Urinary bladder (tissue), 4 donors: Measurements from ENCODE around the gene BCL2. TPM values are rescaled to one million over a fixed set of nuclear protein-coding genes. Genes with fewer than 3 reads are reported as not detected.

Source experiments
- DNase-seq: peaks from one replicate; pipeline ENCODE4 v3.0.0-alpha.2; 2015; ENCODE audit errors: extremely low spot score
- H3K27ac ChIP-seq: one replicate; pipeline ENCODE4 v1.5.1; 2013; ENCODE audit warnings: low read depth, mild to moderate bottlenecking, moderate library complexity
- H3K36me3 ChIP-seq: one replicate; pipeline ENCODE4 v1.6.1; 2013; ENCODE audit warnings: mild to moderate bottlenecking, moderate library complexity; ENCODE audit not compliant: insufficient read depth
- H3K4me1 ChIP-seq: one replicate; pipeline ENCODE4 v1.6.1; 2013; ENCODE audit warnings: mild to moderate bottlenecking, moderate library complexity; ENCODE audit not compliant: insufficient read depth
- H3K4me3 ChIP-seq: one replicate; pipeline ENCODE4 v1.5.1; 2013; ENCODE audit warnings: low read depth, low read length
- WGBS: extraction: QIAGEN DNeasy Blood & Tissue Kit; methylation state at CpG from one replicate; pipeline ENCODE4 v1.1.7; 2013; 5-methylcytosine and 5-hydroxymethylcytosine counted together
- polyA plus RNA-seq: library from polyadenylated mRNA; stranded (reverse); fragments of 200-250 nt; gene quantifications from one replicate; pipeline ENCODE4 v1.2.3, GENCODE V29; 2013
- total RNA-seq: library from RNA; depleted of rRNA; stranded (reverse); fragments of >200 nt; gene quantifications from one replicate; pipeline ENCODE4 v1.2.3, GENCODE V29; 2014
- donor health status: healthy with polysubstance abuse.
- donor health status: healthy.

Gene BCL2
- total and polyA plus RNA-seq, 2 donors: 6.3 to 53.9 TPM

DNA sequence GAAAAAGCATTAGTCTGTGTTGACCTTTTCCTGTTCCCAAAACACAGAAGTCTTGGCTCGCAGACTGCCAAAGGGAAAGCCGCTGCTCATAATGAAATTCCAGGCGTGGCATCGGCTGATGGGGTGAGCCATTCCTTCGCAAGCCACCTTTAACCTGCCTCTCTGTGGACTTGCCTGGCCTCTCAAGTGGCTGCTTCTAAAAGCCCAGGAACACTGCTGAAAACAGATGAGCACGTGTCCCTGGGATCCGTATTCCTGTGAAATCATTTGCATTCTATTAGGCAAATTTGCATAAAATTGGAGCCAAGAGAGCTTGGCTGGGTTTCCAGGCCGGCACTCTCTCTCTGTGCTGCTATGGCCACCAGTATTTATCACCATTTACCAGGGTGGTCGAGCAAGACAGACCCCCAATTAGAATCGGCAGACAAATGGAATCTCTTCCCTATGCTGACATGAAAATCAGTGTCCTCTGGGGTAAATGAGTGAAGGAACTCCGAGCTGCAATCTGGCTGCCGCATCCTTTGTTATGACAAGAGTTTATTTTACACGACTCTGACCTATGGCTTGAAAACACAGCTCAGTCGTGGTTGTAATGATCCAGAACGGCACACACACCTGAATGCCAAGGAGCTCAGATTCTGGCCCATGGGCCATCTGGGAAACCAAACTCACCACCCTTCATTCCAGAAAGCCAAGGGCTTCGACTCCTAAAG, 21.7 kb downstream of the BCL2 start:
- no peak overlapping the region for H3K4me3 ChIP-seq
- 69% methylated on average over 16 of the region's 16 CpGs for WGBS
- no peak for DNase-seq
- H3K27ac ChIP-seq: no peak overlapping the region
- peaks cover 1% of the 10 kb centered on the region for H3K4me1 ChIP-seq
- no peaks in the 10 kb centered on the region for H3K36me3 ChIP-seq

DNA sequence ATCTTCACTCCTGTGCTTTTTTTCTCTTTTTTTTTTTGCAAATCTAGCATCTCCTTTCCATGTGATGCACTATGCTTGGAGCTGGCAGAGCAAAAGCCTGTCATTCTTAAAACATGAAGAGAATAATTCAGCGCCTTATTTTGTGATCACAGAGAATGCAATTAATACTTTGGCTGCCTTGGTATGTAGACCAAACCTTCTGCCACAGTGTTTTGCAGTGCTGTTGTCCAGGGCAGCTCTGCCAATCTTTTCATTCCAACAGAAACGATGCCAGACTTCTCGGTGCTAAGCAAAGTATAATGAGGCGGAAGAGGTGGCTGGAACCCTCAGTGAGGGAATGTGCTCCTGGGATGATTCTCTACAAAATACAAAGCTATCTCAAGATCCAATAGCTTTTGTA, 25.6 kb downstream of the BCL2 start:
- 71% methylated on average over 4 of the region's 4 CpGs for WGBS
- H3K4me3 ChIP-seq: no peak overlapping the region
- H3K36me3 ChIP-seq: no peaks in the 10 kb centered on the region
- H3K27ac ChIP-seq: no peak overlapping the region
- peaks cover 1% of the 10 kb centered on the region for H3K4me1 ChIP-seq
- DNase-seq: no peak

DNA sequence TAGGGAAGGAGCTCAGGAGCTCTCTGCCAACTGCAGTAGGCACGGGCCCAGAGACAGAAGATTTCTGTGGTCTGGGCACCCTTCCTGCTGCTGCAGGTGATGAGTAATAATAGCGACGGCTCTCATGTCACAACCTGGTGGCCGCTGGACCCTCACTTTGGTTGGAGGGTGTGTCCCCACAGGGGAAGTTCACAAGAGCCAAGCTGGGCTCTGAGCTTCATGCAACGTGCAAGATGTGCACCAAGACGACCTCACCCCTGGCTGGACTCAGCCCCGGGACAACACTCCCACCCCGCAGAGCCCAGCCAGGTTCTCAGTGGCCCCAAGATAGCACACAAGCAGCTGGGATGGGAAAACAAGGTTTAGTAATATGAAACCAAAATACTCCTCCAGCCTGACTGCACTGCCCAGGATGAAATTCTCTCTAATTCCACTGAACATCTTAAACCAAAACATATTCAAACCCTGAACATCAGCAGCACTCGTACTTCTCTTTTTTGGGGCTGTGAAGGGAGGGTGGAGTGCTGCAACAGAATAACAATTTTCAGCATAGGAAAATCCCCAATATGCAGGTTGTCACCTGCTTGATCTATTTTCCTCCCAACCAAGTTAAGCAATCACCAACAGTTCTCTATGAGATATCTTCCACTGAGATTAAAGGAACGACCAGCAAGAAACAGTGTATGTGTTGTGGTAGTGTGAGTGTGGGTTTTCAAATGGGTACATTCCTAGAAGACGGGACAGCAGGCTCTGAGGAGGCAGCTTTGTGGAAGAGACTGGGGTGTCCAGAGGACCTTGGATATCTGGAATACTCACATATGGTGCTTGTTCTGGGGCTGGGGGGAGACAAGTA, 26.5 kb downstream of the BCL2 start:
- no peak for DNase-seq
- no peaks in the 10 kb centered on the region for H3K4me1 ChIP-seq
- no peak overlapping the region for H3K27ac ChIP-seq
- WGBS: 63% methylated on average over 11 of the region's 11 CpGs
- no peaks in the 10 kb centered on the region for H3K36me3 ChIP-seq
- H3K4me3 ChIP-seq: no peak overlapping the region

DNA sequence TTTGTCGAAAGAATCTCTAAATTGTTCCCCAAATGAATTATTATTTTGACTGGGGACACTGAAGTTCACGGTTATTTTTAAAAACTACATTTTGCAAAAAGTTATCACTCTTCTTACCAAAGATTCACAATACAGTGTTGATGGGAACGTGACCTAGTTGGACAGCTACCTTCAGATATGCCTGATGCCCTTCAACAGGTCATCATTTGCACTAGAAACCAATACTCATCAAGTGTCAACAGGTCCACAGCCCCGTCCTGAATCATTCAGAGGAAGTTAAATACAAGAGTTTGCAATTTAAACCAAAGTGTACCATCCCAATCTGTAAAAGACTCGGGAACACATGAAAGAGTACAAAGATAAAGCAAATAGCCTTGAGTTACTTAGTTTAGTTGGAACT, 28.3 kb downstream of the BCL2 start:
- H3K27ac ChIP-seq: no peak overlapping the region

GRCh38 chr18:63290821-63291200, 28.8 kb downstream of the BCL2 start:
- 87% methylated on average over 7 of the region's 7 CpGs for WGBS
- Histone ChIP-seq H3K36me3 (no peaks in the 10 kb centered on the region), H3K27ac (no peak overlapping the region), H3K4me3 (no peak overlapping the region), H3K4me1 (no peaks in the 10 kb centered on the region)
- no peak for DNase-seq

More for the DNA sequence above, 28.3 kb downstream of the BCL2 start:
- no peak overlapping the region for H3K4me3 ChIP-seq
- no peaks in the 10 kb centered on the region for H3K4me1 ChIP-seq
- DNase-seq: no peak
- H3K36me3 ChIP-seq: no peaks in the 10 kb centered on the region
- 92% methylated on average over 5 of the region's 5 CpGs for WGBS

GRCh38 chr18:63290166-63290820, 29.3 kb downstream of the BCL2 start:
- WGBS: 75% methylated on average over 6 of the region's 6 CpGs

GRCh38 chr18:63288311-63288710, 31.3 kb downstream of the BCL2 start:
- H3K36me3 ChIP-seq: no peaks in the 10 kb centered on the region
- WGBS: 53% methylated on average over 2 of the region's 2 CpGs
- no peak for DNase-seq
- no peak overlapping the region for H3K4me3 ChIP-seq
- no peaks in the 10 kb centered on the region for H3K4me1 ChIP-seq
- H3K27ac ChIP-seq: no peak overlapping the region

More at GRCh38 chr18:63290166-63290820, 29.3 kb downstream of the BCL2 start:
- H3K36me3 ChIP-seq: no peaks in the 10 kb centered on the region
- no peaks in the 10 kb centered on the region for H3K4me1 ChIP-seq
- no peak overlapping the region for H3K4me3 ChIP-seq
- no peak overlapping the region for H3K27ac ChIP-seq
- DNase-seq: no peak

GRCh38 chr18:63287691-63288220, 31.8 kb downstream of the BCL2 start:
- no peak for DNase-seq

DNA sequence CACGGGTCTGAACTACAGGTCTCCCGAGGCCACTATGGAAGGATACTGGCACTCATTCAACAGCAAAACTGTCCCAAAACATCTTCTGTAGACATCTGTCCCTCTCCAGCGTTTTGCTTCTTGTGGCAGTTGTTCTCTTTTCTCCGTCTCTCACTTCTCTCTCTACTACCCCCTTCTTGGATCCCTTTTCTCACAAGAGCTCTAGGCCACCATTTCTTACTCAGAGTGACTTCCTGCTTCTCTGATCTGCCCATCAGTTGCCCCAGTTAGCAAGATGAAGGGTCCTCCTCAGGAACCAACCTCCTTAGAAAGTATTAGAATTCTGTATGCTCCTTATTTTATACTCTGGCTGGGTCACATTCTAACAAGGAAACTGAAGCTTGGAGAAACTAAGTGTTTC, 32.6 kb downstream of the BCL2 start:
- H3K27ac ChIP-seq: no peak overlapping the region

More at GRCh38 chr18:63287691-63288220, 31.8 kb downstream of the BCL2 start:
- no peaks in the 10 kb centered on the region for H3K4me1 ChIP-seq
- 81% methylated on average over 1 of the region's 1 CpG for WGBS
- no peak overlapping the region for H3K4me3 ChIP-seq
- no peak overlapping the region for H3K27ac ChIP-seq
- no peaks in the 10 kb centered on the region for H3K36me3 ChIP-seq

DNA sequence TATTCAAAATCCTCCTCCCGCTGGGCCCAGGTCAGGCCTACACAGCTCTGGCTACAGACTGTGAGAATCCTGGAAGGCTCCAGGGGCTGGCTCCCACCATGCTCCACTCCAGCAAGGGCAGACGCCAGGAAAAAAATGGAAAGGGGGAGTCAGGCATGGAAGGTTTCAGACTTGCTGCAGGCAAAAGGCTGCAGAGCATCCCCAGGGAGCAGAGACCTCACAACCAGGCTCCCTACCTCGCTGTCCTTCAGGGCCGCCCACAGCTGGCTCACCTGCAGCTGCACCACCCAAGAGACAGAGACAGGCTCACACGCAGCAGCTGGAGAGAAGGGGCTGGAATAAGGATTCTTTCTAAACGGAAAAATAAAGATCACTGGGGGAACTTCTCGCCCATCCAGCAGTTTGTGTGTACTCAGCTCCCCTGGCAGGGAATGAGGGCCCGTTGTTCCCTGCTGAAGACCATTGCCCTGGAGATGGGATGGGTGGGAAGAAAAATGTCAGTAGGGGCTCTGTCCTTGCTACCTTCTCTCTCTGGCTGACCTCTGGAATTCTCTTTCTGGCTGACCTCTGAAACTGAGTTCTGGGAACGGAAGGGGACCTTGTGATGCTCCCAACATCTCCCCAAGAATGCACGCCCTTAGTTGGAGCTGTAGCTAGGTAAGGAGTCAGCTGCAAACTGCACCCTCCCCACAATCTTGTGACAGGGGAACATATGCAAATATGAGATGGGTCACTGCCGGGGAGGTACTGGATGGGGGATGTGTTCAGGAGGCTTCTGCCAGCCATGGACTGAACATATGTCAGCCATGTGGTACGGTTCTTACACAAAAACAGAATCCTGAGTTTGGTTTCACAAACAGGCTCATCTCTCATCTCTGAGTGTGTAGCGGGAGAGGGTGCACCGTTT, 34.5 kb downstream of the BCL2 start:
- Histone ChIP-seq H3K36me3 (no peaks in the 10 kb centered on the region), H3K4me1 (no peaks in the 10 kb centered on the region), H3K27ac (no peak overlapping the region), H3K4me3 (no peak overlapping the region)
- DNase-seq: no peak
- 79% methylated on average over 14 of the region's 14 CpGs for WGBS

More for the DNA sequence above, 32.6 kb downstream of the BCL2 start:
- no peaks in the 10 kb centered on the region for H3K36me3 ChIP-seq
- no peaks in the 10 kb centered on the region for H3K4me1 ChIP-seq
- no peak for DNase-seq
- WGBS: 89% methylated on average over 4 of the region's 4 CpGs
- no peak overlapping the region for H3K4me3 ChIP-seq

GRCh38 chr18:63284173-63284799, 35.3 kb downstream of the BCL2 start:
- no peak for DNase-seq
- H3K36me3 ChIP-seq: no peaks in the 10 kb centered on the region
- WGBS: 89% methylated on average over 5 of the region's 5 CpGs
- no peak overlapping the region for H3K27ac ChIP-seq
- H3K4me1 ChIP-seq: no peaks in the 10 kb centered on the region
- no peak overlapping the region for H3K4me3 ChIP-seq

GRCh38 chr18:63283305-63284094, 36.1 kb downstream of the BCL2 start:
- 81% methylated on average over 16 of the region's 16 CpGs for WGBS
- H3K27ac ChIP-seq: no peak overlapping the region
- no peak overlapping the region for H3K4me3 ChIP-seq
- H3K4me1 ChIP-seq: no peaks in the 10 kb centered on the region
- H3K36me3 ChIP-seq: no peaks in the 10 kb centered on the region
- DNase-seq: no peak
